A204.1 (cell line): ENCODE results near the gene PPIF.

Source experiments
- FAIRE-seq: peaks from 2 replicates; lab custom pipeline; 2012; peaks lifted over from hg19 to GRCh38; lab: Jason Lieb, UNC

The PPIF gene

DNA sequence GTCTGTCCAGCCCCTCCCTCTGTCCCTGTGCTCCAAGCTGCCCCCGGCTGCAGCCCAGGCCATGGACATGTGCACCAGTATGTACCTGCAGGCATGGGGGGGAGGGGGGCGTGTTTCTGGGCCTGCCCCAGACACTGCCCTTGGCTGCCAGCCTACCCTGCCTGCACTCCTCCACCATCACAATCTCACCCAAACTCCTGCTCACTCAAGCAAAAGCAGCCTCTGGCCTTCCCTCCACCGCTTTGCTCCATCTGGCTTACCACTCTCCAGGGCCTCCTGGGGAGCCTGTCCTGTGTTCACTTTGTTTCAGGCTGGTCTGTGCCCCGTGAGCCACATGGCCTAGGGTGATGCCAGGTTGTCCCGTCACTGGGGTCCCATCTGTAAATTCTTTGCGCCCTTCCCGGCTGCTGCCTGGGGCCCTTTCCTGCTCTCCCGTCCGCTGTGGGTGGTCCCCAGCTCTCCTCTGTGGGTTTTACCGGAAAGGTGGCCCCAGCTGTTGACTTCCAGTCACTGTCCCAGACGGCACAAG lies 33.3 kb upstream of the PPIF start:
- FAIRE-seq: no peak

DNA sequence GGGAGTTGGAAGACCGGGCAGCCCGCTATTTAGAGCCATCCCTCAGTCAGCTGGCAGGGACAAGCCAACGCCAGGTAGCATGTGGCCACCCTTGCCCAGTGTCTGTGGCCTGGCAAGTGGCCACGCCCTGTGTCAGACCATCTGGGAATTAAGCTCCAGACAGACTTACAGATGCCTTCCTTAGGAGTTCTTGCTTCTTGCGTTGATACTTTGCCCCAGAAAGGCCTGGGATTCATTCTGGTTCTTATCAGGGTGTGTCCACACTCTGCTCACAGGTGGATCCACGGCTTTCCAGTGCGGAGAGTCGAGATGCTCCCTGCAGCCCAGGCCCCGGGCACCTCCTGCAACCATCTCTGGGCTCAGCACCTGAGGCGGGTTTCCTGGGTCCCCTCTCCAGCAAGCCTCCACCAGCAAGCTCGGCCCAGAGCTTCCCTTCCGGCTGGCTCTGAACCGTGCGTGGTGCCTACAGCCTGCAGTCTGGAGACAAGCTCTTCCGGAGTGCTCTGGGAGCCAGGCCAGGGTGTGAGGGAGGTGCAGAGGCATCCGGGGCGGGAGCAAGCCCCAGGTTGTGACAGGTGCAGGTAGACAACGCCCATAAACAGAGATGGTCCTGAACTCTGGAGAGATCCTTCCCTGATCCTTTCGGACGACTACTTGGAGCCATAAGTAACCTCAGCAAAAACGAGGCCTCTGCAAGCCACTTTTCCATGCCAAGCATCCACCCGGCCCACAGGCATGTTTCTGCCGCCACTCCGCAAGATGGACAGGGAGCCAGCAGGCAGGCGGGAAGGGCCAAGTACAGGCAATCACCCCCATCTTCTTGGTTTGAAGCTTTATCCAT lies 32.3 kb upstream of the PPIF start:
- no peak for FAIRE-seq

GRCh38 chr10:79315602-79315920 lies 31.7 kb upstream of the PPIF start:
- FAIRE-seq: no peak

DNA sequence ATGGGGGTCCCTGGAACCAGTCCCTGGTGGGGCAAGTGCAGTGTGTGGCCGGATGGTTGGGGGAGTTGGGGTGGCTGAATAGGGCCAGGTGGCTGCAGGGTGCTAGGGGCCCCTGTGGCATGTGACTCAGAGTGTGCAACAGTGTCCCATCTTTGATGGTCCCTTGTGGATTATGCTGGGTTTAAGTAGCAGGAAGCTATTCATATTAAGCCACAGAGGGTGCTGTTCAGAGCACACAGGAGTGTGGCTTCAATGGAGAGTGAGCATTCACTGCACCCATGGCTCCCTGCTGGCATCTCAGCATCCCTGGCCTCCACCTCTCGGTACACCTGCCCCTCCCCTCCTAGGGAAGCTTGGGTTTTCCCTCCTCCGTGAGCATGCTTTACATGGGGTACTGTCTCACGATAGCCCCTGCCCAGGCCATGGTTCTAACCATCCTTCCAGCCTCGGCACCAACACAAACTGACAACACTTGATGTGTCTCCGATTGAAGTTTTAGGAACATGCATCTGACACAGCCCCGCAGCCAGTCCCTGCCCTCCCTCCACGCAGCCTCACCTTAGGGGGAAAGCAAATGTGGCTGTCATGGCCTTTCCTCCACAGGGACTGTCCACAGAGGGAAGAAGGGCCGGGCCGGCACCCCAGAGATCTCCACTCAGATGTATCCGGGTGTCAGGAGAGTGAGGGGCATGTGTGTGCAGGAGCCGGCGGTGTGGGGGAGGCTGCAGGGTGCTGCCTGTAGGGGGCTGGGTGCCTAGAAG lies 30.4 kb upstream of the PPIF start:
- no peak for FAIRE-seq

DNA sequence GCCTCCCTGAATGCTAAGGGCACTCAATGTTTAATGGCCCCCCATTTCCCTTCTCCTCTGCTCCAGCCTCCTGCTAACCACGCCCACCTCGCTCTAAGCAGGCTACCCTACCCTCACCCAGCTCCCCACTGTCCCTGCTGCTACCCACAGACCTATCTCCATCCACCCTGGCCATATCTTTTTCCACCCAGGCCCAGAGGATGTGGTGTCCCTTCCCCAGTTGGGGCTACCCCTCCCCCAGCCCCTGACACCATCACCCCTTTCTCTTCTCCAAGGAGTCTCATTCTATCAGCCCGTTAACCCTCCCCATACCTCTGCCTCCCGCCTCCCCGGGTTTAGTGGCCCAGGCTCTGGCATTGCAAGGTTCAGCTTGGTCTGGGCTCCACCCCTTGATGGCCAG lies 28.9 kb upstream of the PPIF start:
- no peak for FAIRE-seq

- FAIRE-seq: no peak
Observed at GRCh38 chr10:79319115-79319771, 28.0 kb upstream of the PPIF start.

DNA sequence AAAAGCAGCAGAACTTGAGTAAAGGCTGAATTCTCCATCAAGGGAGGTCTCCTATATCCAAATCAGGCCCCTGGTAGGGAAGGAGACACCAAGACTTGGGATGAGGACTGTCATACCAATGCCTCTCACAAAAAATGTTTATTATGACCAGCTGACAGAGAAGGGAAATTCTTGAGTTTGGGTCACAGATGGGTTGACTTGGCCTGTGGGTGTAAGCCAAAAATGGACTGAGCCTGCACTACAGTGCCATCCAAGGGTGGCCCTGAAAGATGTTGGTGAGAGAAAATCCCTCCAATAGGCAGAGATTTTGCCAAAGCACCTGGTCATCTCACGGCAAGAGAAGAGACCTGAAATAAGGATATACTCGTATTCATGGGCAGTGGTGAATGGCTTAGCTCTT lies 27.0 kb upstream of the PPIF start:
- FAIRE-seq: no peak

- no peak for FAIRE-seq
Observed at GRCh38 chr10:79320820-79321493, 26.3 kb upstream of the PPIF start.

- no peak for FAIRE-seq
Observed at GRCh38 chr10:79321494-79321882, 25.8 kb upstream of the PPIF start.

- FAIRE-seq: no peak
Observed at GRCh38 chr10:79321951-79322350, 25.3 kb upstream of the PPIF start.

GRCh38 chr10:79322616-79323543 lies 24.4 kb upstream of the PPIF start:
- no peak for FAIRE-seq

DNA sequence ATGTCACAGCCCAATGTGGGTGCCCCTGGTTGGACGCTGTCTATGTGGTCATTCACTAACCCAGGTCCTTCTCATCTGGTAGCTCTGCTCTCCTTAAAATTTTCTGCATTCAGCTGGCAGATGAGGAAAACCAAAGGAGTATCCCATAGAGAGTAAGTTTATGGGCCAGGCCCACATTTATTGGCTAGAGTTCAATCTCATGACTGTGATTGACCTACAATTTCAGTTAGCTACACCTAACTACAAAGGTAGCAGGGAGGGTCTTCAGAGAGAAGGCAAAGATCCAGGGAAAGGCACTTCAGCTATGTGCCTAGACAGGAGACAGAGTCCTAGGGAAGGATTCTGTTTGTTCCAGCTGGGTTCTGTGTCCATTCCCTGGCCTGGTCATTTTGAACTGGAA lies 23.7 kb upstream of the PPIF start:
- FAIRE-seq: no peak

- no peak for FAIRE-seq
Observed at GRCh38 chr10:79324032-79324695, 23.1 kb upstream of the PPIF start.

DNA sequence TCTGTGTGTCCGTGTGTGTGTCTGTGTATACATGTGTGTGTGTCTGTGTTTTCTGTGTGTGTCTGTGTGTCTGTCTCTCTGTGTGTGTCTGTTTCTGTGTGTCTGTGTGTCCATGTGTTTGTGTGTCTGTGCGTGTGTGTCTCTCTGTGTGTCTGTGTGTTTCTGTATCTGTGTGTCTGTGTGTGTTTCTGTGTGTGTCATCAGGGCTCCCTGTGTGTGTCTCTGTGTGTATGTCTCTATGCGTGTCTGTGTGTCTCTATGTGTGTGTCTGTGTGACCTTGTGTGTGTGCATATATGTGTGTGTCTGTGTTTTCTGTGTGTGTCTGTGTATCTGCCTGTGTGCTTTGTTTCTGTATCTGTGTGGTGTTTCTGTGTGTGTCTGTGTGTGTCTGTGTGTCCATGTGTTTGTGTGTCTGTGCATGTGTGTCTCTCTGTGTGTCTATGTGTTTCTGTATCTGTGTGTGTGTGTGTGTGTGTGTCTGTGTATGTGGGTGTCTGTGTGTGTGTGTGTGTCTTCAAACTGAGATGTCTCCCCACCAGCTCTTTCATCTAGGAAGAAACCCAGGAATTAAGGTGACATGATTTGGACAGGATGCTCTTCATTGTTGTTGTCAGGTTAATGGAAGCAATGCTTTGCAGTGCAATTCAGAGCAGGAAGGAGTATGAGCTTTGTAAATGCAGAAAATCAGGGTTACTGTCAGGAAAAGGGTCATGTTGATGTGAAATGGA lies 20.7 kb upstream of the PPIF start:
- FAIRE-seq: no peak

GRCh38 chr10:79327090-79327457 lies 20.2 kb upstream of the PPIF start:
- FAIRE-seq: no peak

DNA sequence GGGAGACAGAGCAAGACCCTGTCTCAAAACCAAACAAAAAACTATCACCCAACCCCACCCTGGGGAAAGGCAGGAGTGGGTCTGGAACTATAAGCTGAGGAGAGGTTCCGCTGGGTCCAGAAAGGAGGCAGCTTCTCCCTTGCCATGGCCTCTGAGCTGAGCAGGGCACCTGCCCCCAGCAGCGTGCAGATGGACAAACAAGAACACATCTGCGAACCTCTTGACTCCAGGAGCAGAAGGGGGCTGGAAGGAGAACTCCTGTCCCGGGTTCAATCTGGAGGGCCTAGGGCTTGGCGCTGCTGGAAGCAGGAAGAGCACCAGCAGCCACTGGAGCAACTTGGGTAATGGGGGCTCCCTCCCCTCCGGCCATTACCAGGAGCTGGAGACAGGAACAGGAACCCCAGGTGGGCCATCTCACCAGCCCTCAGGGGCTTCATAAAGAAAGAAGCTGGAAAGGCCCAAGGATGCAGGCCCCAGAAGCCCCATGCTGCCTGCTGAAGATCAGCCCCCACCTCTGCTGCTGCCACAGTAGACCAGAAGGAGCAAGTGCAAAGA lies 19.0 kb upstream of the PPIF start:
- no peak for FAIRE-seq

GRCh38 chr10:79328737-79329504 lies 18.3 kb upstream of the PPIF start:
- no peak for FAIRE-seq

GRCh38 chr10:79329529-79329928 lies 17.7 kb upstream of the PPIF start:
- no peak for FAIRE-seq

- FAIRE-seq: no peak
Observed at GRCh38 chr10:79331226-79331625, 16.0 kb upstream of the PPIF start.
